ENCODE measurements around the gene PUS10.

GRCh38 chr2:60992985-60993392 is 25.1 kb downstream of the PUS10 start:
- TF ChIP-seq CTCF (IDR thresholded peaks at IDR 0.05) (no peak), POLR2A (IDR thresholded peaks at IDR 0.05) (no peak)

Data from body of pancreas (tissue), 4 donors.